ENCODE data around the gene NPAS3.

DNA sequence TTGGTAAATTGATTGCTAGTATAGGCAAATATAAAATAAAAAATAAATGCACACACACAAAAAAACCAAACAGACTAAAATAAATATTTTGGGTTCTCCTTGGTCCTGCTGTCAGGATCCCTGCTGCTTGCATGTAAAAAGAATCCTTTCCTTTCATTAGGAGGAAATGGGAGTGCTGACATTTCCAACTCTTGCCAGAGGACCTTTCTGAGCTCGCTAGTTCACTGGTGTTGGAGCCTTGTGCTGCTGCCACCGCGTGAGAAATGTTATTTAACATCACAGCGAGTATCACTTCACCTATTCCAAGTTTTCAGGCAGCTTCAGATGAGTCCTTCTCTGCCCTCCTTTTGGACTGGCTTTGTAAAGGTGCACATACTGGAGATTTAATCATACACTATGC lies 358.9 kb downstream of the NPAS3 start:
- TF ChIP-seq EP300 (IDR thresholded peaks at IDR 0.05) = no peak
- TF ChIP-seq, protein P1, sequence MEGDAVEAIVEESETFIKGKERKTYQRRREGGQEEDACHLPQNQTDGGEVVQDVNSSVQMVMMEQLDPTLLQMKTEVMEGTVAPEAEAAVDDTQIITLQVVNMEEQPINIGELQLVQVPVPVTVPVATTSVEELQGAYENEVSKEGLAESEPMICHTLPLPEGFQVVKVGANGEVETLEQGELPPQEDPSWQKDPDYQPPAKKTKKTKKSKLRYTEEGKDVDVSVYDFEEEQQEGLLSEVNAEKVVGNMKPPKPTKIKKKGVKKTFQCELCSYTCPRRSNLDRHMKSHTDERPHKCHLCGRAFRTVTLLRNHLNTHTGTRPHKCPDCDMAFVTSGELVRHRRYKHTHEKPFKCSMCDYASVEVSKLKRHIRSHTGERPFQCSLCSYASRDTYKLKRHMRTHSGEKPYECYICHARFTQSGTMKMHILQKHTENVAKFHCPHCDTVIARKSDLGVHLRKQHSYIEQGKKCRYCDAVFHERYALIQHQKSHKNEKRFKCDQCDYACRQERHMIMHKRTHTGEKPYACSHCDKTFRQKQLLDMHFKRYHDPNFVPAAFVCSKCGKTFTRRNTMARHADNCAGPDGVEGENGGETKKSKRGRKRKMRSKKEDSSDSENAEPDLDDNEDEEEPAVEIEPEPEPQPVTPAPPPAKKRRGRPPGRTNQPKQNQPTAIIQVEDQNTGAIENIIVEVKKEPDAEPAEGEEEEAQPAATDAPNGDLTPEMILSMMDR (IDR thresholded peaks at IDR 0.05) = no peak

Measured in tibial nerve (tissue), 4 donors.